ENCODE results near the gene CAPN15.
A peak's percentile ranks its signal among the peaks of the same experiment; 100 is the strongest.

Gene CAPN15

DNA sequence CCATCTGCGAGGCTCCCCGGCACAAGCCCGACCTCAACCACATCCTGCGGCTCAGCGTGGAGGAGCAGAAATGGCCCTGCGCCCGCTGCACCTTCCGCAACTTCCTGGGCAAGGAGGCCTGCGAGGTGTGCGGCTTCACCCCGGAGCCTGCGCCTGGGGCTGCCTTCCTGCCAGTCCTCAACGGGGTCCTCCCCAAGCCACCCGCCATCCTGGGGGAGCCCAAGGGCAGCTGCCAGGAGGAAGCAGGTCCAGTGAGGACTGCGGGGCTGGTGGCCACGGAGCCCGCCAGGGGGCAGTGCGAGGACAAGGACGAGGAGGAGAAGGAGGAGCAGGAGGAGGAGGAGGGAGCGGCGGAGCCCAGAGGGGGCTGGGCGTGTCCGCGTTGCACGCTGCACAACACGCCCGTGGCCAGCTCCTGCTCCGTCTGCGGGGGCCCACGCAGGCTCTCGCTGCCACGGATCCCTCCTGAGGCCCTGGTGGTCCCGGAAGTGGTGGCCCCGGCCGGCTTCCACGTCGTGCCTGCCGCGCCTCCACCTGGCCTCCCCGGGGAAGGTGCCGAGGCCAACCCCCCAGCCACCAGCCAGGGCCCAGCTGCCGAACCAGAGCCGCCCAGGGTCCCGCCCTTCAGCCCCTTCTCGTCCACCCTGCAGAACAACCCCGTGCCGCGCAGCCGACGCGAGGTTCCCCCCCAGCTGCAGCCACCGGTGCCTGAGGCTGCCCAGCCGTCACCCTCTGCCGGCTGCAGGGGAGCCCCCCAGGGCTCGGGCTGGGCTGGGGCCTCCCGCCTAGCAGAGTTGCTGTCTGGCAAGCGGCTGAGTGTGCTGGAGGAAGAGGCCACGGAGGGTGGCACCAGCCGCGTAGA lies 19.6 kb downstream of the CAPN15 start:
- DNase-seq, result peak; percentile 40 to 71

GRCh38 chr16:548586-548985 lies 21.1 kb downstream of the CAPN15 start:
- DNase-seq, result no peak

DNA sequence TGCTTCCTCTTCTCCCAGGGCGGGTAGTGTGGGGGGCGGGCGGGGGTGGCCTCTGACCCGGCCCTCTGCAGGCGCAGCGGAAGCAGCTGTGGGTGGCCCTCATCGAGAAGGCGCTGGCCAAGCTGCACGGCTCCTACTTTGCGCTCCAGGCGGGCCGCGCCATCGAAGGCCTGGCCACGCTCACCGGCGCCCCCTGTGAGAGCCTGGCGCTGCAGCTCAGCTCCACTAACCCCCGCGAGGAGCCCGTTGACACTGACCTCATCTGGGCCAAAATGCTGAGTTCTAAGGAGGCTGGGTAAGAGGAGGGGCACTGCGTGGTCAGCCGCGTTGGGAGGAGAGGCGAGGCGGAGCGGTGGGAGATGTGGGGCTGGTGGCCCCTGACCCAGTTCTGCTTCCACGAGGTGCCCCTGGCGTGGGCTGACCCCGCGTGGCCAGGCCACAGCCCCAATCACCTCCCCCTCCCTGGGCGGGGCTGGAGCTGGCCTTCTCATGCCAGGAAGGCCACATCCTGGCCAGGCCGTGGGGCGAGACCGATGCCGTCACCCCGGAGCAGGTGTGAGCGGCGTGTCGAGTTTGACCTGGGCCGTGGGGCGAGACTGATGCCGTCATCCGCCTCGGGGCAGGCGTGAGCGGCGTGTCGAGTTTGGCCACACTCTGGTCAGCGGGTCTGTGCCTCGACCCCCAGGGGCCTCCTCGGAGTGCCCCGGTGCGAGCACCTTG lies 22.2 kb downstream of the CAPN15 start:
- no peak for DNase-seq

DNA sequence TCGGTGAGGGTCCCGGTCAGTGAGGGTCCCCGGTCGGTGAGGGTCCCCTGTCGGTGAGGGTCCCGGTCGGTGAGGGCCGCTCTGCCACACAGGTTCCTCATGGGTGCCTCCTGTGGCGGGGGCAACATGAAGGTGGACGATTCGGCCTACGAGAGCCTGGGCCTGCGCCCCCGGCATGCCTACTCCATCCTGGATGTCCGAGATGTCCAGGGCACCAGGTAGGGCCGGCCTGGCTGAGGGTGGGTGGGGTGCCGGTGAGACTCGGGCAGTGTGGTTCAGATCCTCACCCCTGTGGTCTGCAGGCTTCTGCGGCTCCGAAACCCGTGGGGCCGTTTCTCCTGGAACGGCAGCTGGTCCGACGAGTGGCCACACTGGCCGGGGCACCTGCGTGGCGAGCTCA lies 23.7 kb downstream of the CAPN15 start:
- no peak for DNase-seq

DNA sequence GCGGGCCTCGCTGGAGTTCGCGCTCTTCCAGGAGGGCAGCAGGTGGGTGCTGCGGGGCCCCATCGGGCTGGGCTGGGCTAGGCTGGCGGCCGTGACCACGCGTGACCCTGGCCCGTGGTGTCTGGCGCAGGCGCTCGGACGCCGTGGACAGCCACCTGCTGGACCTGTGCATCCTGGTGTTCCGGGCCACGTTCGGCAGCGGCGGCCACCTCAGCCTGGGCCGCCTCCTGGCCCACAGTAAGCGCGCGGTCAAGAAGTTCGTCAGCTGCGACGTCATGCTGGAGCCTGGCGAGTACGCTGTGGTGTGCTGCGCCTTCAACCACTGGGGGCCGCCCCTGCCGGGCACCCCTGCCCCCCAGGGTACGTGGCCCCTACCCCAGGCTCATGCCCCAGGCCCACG lies 24.7 kb downstream of the CAPN15 start:
- DNase-seq, result no peak

DNA sequence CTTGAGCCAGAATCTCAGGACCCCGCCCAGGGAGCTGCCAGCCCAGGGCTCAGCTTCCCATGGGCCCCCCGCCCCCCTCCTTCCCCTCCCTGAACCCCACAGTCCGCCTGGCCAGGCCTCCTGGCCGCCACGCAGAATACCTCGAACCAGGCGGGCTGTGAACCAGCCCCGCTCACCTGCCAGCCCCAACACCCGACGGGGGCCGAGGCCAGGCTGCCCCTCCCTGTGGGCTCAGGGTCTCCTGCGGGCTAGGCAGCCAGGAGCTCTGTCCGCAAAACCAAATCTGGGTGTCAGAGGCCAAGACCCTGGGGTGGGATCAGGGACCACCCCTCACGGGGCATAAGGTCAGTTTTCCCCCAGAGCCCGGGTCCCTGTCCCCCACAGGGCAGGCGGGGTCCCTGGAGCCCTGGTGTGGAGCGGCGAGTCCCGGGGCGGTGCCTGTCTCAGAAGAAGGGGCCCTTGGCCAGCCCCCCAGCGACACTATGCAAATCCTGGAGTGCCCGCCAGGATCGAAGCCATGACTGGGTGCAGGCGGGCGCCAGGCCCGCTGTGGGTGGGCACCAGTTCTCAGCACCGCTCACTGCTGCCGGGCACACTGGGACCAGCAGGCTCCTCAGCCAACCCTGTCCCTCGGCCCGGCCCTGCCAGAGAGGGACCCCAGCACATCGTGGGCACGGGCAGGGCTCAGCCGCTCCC lies 26.2 kb downstream of the CAPN15 start:
- DNase-seq, result no peak

DNA sequence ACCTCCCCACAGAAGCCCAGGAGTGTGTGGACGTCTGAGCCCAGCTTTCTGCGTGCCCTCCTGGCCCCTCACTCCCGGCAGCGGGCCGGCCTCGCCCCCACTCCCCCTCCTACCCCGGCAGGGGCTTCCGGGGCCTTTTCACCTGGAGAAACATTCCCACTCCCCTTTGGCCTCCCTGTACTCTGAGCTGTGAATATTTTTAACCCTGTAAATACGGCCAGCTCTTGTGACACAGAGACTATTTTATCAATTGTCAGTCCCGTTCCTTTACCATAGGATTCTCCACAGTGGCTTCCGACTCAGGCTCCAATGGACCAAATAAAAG lies 26.7 kb downstream of the CAPN15 start:
- no peak for DNase-seq

GRCh38 chr16:554640-555365 lies 27.3 kb downstream of the CAPN15 start:
- no peak for DNase-seq

GRCh38 chr16:555528-556473 lies 28.3 kb downstream of the CAPN15 start:
- no peak for DNase-seq

DNA sequence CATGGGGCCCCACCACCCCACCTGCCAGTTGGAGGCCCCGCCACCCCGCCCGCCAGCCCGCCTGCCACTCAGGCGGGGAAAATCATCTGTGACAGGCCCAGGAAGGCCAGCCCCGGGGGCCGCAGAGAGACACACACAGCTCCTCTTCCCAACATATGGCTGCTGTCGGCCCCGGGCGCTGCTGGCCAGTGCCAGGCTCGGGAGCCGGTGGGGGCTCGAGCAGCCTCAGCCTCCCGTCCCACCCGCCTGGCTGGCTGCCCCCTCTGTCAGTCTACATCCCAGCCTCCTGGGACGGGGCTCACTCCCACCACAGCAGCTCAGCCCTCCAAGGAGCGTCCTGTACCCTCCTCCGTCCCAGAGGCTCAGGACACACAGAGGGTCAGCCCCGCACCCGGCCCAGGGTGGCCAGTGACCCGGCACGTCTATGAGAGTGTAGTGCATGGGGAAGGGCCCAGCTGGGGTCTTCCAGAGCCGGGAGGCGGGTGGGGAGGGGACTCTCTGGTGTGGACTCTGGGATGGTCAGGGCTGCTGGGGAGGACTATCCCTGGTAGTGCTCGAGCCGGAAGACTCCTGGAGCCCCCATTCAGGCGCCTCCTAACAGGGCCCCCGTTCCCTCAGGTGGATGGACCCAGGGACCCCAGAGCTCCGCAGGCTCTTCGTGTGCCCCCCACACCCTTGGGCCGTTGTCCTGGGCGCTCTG lies 29.1 kb downstream of the CAPN15 start:
- DNase-seq, result no peak

GRCh38 chr16:557463-558297 lies 30.2 kb downstream of the CAPN15 start:
- no peak for DNase-seq

DNA sequence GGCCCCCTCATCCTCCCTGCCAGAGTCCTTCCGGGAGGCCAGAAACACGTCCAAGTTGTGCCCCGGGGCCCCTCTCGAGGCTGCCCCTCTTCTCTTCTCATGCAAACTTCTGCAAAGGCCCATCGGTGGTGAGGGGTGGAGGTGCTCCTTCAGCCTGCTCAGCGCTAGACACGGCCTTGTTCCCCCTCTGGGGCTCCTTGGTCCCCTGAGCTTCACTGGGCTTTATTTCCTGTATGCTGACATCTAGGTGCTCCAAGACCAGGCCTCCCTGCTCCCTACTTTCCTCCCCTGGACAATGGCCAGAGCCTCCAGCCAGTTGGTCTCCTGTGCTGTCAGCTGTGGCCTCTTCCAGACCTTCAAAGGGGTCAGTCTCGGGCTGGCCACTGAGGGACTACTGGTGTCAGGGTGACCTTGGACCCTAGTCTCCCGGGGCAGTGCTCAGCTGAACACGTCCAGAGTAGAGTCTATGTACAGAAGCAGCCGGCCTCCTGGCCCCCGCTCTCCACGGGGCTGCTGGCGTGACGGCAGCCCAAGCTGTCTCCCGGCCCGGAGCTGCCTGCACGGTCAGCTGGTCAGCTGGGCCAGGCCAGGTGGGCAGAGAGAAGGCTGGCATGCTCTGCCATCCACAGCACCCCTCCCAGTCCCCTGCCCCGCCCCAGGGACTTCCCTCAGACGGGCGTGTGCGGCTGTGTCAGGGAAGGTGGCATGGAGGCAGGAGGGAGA lies 30.9 kb downstream of the CAPN15 start:
- DNase-seq, result no peak

GRCh38 chr16:559021-559380 lies 31.5 kb downstream of the CAPN15 start:
- no peak for DNase-seq

DNA sequence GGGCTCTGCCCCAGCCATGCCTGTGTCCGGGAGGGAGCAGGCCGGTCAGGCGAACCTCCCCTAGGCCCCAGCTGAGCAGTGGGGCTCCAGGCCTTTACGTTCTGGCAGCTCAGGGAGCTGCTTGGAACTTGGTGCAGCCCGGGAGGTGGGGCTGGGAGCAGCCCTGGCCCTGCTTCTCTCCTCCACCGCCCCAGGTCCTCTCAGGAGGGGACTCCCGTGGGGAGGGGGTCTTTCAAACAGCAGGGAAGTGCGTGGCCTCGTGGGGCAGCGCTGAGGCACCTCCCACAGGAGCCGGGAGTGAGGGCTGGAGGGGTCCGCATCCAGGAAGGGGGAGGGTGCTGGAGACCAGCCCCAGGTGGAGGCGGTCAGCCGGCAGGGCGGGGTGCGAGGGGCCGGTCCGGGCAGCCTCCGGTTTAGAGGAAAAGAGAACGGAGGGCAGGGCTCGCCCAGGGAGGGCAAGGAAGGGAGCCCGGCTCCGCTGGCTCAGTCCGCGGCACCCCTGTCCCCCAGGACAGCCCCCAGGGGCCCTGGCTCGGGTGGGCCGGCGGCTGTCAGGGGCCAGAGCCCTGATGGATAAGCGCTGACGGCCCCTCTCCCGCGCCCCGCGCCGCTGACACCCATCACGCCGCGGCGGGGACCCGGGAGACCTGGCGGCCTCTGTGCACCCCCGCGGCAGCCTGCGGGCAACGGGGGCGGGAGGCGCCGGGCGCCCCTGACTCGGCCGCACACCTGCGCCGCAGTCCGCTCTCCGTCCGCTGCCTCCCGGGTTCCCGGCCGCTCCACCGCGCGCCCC lies 32.1 kb downstream of the CAPN15 start:
- DNase-seq, result no peak

DNA sequence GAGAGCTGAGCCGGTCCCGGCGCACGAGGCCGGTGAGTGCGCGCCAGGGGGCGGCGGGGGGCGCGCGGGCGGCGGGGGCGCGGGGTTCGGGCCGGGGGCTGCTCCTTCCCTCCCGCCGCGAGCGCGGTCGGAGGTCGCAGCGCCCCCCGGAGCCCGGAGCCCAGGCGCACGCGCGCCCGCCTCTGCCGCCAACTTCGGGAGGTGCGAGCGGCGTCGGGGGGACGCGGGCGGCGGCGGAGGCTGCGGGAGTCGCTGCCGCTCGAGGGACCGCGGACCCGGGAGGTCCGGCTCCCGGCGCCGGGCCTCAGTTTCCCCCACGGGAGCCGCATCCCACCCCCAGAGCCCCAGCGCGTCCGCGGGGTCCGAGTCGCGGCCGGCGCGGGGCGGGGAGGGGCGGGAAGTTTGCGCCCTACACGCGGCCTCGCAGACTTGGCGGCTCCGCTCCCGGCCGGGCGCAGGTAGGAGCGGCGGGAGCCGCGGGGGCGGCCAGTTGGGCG lies 32.7 kb downstream of the CAPN15 start, which contains the start of gene PRR35:
TSS of gene PRR35 (plus strand) at position 191 of the 497 bp plus-strand sequence. CDS start 2,901 bp downstream, outside the sequence.
- no peak for DNase-seq

DNA sequence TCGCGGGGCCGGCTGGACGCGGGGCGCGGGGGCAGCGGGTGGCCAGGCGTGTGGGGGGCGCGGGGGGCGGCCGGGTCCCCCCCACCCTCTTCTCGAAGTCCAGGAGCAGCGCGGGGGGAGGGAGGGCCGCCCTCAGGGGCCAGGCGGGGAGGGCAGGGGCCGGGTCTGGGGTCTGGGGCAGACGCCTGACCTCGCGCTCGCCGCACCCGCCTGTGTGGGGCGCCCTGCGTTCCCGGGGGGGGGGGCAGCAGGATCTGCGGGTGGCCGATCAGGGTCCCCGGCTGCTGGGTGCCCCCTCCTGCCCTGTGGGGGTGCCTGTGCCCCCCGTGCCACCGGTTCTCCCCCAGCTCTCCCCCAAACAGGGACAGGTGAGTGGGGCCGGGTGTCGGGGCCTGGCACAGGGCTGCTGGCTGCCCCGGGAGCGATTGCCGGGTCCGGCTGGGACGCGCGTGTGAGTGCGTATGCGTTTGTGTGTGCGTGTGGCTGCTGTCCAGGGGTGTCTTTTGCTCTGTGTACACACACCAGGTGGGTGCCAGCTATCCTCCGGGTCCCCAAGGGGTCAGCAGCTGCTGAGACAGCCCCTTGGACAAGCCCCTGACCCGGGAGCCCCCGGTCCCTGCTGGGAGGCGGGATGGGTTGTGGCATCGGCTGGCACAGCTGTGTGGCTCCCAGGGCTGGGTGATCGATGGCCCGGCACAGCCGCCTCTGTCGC lies 33.3 kb downstream of the CAPN15 start:
- DNase-seq, result no peak

DNA sequence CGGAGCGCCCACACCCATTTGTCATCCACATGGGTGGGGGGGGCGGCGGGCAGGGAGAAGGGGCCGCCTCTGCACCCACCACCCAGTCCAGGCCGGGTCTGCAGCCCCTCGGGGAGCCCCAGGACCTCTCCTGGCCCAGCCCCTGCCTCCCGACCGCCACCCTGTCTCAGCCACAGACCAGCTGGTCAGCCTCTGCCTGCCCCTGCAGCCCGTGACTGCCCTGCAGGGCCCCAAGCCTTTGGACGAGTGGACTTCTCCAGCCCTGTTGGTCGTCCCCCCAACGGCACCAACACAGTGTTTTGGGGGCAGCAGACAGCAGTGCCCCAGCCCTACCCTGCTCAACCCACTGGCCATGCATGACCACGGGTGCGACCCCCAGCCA lies 33.9 kb downstream of the CAPN15 start:
- DNase-seq, result no peak
